ENCODE results near the gene NXPH4.
A peak's percentile ranks its signal among the peaks of the same experiment; 100 is the strongest.

The NXPH4 gene

DNA sequence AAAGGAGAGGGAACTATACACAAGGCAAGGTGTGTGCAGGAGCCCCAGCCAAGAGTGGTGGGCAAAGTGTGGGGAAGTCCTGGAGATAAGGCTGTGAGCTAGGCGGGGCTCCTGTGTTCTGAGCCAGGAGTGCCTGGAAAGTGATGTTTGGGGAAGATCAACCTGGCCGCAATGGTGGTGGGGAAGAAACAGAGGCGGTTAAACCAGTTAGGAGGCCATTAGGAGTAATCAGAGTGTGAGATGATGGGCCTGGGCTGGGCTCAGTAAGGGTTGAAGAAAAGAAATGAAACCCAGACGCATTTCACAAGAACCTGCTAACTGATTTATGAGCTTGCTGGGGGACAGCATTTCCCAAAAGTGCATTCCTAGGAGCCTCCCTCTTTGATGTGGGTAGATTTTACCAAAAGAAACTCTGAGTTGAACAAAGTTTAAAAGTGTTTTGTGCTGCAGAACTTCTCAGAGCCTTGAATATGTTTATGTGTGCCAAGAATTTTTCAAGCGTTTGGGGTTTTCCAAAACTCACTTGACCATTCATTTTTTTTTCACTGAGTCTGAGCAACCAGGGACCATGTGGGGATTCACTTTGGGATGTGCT is 34.9 kb upstream of the NXPH4 start:
- TF ChIP-seq, protein P1, sequence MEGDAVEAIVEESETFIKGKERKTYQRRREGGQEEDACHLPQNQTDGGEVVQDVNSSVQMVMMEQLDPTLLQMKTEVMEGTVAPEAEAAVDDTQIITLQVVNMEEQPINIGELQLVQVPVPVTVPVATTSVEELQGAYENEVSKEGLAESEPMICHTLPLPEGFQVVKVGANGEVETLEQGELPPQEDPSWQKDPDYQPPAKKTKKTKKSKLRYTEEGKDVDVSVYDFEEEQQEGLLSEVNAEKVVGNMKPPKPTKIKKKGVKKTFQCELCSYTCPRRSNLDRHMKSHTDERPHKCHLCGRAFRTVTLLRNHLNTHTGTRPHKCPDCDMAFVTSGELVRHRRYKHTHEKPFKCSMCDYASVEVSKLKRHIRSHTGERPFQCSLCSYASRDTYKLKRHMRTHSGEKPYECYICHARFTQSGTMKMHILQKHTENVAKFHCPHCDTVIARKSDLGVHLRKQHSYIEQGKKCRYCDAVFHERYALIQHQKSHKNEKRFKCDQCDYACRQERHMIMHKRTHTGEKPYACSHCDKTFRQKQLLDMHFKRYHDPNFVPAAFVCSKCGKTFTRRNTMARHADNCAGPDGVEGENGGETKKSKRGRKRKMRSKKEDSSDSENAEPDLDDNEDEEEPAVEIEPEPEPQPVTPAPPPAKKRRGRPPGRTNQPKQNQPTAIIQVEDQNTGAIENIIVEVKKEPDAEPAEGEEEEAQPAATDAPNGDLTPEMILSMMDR (IDR thresholded peaks at IDR 0.05) = no peak
- no peaks in the 10 kb centered on the region for H3K36me3 ChIP-seq (ENCODE audit: control insufficient read depth, insufficient read depth, low read length)
- H3K9me3 ChIP-seq (ENCODE audit: control insufficient read depth, low read length) = no peaks in the 10 kb centered on the region
- H3K4me3 ChIP-seq (ENCODE audit: low read depth, low read length) = no peak overlapping the region
- H3K4me2 ChIP-seq (ENCODE audit: low read length) = no peak overlapping the region
- no peaks in the 10 kb centered on the region for H3K79me2 ChIP-seq
- H3K27me3 ChIP-seq (ENCODE audit: control insufficient read depth, insufficient read depth, low read length) = no peaks in the 10 kb centered on the region
- no peak overlapping the region for H3K9ac ChIP-seq
- H3K27ac ChIP-seq = no peak overlapping the region
- no peaks in the 10 kb centered on the region for H3K4me1 ChIP-seq
- no peak overlapping the region for H2AFZ ChIP-seq

DNA sequence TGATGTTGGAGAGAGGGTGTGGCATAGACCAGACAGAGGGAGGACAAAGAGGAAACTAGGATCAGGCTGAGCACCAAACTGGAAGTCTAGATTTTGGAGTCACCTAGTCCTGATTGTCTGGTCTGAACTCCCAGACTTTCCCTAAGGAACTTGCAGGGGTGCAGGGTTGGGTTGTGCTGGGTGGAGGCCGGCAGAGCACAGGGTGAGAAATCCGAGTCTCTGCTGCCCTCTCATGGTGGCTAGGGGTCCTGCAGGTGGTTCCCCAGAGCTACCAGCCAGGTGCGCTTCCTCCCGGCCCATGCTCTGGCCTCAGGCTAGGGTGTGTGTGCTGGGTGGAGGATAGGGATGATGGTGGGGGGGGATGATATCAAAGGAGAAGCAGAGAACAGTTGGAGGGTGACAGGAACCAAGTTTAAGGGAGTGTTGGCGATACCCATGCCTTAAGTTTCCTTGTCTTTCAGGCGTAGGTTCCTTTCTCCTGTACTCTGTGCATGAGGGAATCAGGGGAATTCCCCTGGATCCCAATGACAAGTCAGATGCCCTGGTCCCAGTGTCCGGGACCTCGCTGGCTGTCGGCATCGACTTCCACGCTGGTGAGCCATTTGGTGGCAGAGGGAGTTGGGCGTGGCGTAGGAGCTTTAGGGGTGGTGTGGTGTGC is 33.5 kb upstream of the NXPH4 start:
- no peaks in the 10 kb centered on the region for H3K4me1 ChIP-seq

DNA sequence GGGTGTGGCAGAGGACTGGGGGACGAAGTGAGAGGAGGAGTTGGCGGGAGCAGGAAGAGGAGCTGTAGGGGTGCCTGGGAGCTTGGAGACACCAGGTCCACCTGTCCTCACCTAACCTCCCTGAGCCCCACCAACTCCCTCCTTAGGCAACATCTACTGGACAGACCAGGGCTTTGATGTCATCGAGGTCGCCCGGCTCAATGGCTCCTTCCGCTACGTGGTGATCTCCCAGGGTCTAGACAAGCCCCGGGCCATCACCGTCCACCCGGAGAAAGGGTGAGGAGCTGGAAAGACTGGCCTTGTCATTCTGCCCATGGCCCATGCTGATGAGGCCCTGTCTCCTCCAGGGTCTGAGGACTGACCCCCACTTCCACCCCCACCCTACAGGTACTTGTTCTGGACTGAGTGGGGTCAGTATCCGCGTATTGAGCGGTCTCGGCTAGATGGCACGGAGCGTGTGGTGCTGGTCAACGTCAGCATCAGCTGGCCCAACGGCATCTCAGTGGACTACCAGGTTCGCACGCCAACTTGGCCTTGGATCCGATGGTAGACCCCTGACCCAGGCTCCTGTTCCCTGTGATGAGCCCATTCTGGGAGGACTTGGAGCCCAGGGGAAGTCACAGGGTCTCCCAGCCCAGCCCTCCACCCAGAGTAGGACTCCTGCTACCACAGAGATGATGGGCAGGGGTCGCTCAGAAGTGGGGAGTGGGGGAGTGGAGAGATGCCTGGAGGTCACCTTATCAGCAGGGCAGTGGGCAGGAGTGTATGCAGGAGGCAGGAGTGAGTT is 32.5 kb upstream of the NXPH4 start:
- Histone ChIP-seq H3K4me1 (no peaks in the 10 kb centered on the region), H3K4me2 (ENCODE audit: low read length) (no peak overlapping the region), H3K79me2 (no peaks in the 10 kb centered on the region), H3K9ac (no peak overlapping the region), H3K36me3 (ENCODE audit: control insufficient read depth, insufficient read depth, low read length) (no peaks in the 10 kb centered on the region), H3K9me3 (ENCODE audit: control insufficient read depth, low read length) (no peaks in the 10 kb centered on the region), H3K27ac (no peak overlapping the region), H3K4me3 (ENCODE audit: low read depth, low read length) (no peak overlapping the region), H3K27me3 (ENCODE audit: control insufficient read depth, insufficient read depth, low read length) (no peaks in the 10 kb centered on the region), H2AFZ (no peak overlapping the region)
- TF ChIP-seq, protein P1 (IDR thresholded peaks at IDR 0.05) = no peak

More for the DNA sequence above, 33.5 kb upstream of the NXPH4 start:
- Histone ChIP-seq H2AFZ (no peak overlapping the region), H3K4me3 (ENCODE audit: low read depth, low read length) (no peak overlapping the region), H3K4me2 (ENCODE audit: low read length) (no peak overlapping the region), H3K27me3 (ENCODE audit: control insufficient read depth, insufficient read depth, low read length) (no peaks in the 10 kb centered on the region), H3K36me3 (ENCODE audit: control insufficient read depth, insufficient read depth, low read length) (no peaks in the 10 kb centered on the region), H3K9me3 (ENCODE audit: control insufficient read depth, low read length) (no peaks in the 10 kb centered on the region), H3K79me2 (no peaks in the 10 kb centered on the region), H3K9ac (no peak overlapping the region), H3K27ac (no peak overlapping the region)
- TF ChIP-seq, protein P1 (IDR thresholded peaks at IDR 0.05) = peak; percentile 90

DNA sequence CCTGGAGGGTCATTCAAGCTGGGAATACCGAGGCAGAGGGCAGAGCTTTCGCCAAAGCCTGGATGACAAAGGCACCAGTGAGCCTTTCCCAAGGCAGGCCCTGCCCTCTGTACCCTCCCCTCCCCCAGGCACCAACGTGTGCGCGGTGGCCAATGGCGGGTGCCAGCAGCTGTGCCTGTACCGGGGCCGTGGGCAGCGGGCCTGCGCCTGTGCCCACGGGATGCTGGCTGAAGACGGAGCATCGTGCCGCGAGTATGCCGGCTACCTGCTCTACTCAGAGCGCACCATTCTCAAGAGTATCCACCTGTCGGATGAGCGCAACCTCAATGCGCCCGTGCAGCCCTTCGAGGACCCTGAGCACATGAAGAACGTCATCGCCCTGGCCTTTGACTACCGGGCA is 31.2 kb upstream of the NXPH4 start:
- no peak overlapping the region for H3K4me3 ChIP-seq (ENCODE audit: low read depth, low read length)
- H3K4me2 ChIP-seq (ENCODE audit: low read length) = no peak overlapping the region
- H2AFZ ChIP-seq = no peak overlapping the region
- TF ChIP-seq, protein P1 (IDR thresholded peaks at IDR 0.05) = no peak
- no peaks in the 10 kb centered on the region for H3K79me2 ChIP-seq
- H3K9ac ChIP-seq = no peak overlapping the region
- H3K9me3 ChIP-seq (ENCODE audit: control insufficient read depth, low read length) = no peaks in the 10 kb centered on the region
- no peaks in the 10 kb centered on the region for H3K27me3 ChIP-seq (ENCODE audit: control insufficient read depth, insufficient read depth, low read length)
- H3K36me3 ChIP-seq (ENCODE audit: control insufficient read depth, insufficient read depth, low read length) = no peaks in the 10 kb centered on the region
- H3K4me1 ChIP-seq = no peaks in the 10 kb centered on the region
- no peak overlapping the region for H3K27ac ChIP-seq

Measured in parathyroid adenoma (tissue), 2 donors.